Panc1 (cell line): ENCODE results near the gene NOP53. TPM values are rescaled to one million over a fixed set of nuclear protein-coding genes. Genes with fewer than 3 reads are reported as not detected.
"Not testable (repeated sequence)": the region's sequence is repeated elsewhere in the genome, so short reads cannot be mapped to it uniquely, and the experiment has no call there.

ENCODE experiments used
- ATAC-seq: fragments of 200-7000 bp; cut with Tn5 transposase; 2 replicates; pipeline ENCODE4 v1.9.1; 2020; ENCODE audit warnings: mild to moderate bottlenecking, moderate library complexity
- BruUV-seq: library from RNA; stranded (reverse); fragments of 400-500 nt; replicated peaks from 2 replicates; lab custom pipeline; 2021; lab: Mats Ljungman, UMichigan
- CTCF ChIA-PET: fragments of 300-600 bp; sonication (Branson Sonifier 250); formaldehyde crosslinking; loops from one replicate; lab custom pipeline; 2022; ENCODE audit warnings: antibody characterized with exemption; lab: Charles Lee
- POLR2A ChIA-PET: fragments of 300-600 bp; sonication (Branson Sonifier 250); formaldehyde crosslinking; loops from one replicate; lab custom pipeline; 2022; ENCODE audit warnings: antibody characterized with exemption; lab: Charles Lee
- DNase-seq: peaks from one replicate; pipeline ENCODE4 v3.0.0-alpha.2; 2010; ENCODE audit warnings: low read depth, low spot score
- H3K27ac ChIP-seq: 2 replicates; pipeline ENCODE4 v1.5.1; 2011; ENCODE audit warnings: mild to moderate bottlenecking, low read length, inconsistent platforms
- H3K27me3 ChIP-seq: fragments of 200-500 bp; sonication (Bioruptor generic); 2 replicates; pipeline ENCODE4 v1.6.0; 2014; ENCODE audit warnings: low read length, inconsistent platforms; ENCODE audit not compliant: control insufficient read depth, insufficient read depth
- H3K36me3 ChIP-seq: fragments of 200-500 bp; sonication (Bioruptor generic); 2 replicates; pipeline ENCODE4 v1.5.1; 2014; ENCODE audit warnings: inconsistent platforms, mild to moderate bottlenecking, low read length, moderate library complexity; ENCODE audit not compliant: control insufficient read depth, insufficient read depth
- H3K4me1 ChIP-seq: 2 replicates; pipeline ENCODE4 v1.5.1; 2011; ENCODE audit warnings: inconsistent platforms, mild to moderate bottlenecking, low read length, moderate library complexity; ENCODE audit not compliant: control insufficient read depth, insufficient read depth
- H3K4me3 ChIP-seq, 2 experiments: 2 replicates each; pipeline ENCODE4 v1.5.1; 2011 to 2012; ENCODE audit warnings: low read depth in 2 of 2, low read length in 2 of 2, mild to moderate bottlenecking in 2 of 2, inconsistent platforms in 1 of 2, moderate library complexity in 1 of 2
- H3K9me3 ChIP-seq: fragments of 200-500 bp; sonication (Bioruptor generic); 2 replicates; pipeline ENCODE4 v1.5.1; 2014; ENCODE audit warnings: low read depth, mild to moderate bottlenecking, inconsistent platforms, low read length, moderate library complexity; ENCODE audit not compliant: control insufficient read depth, insufficient read depth
- CTCF ChIP-seq: fragments of 450-650 bp; IDR thresholded peaks from 2 replicates; pipeline ENCODE4 v1.5.1; 2017; ENCODE audit warnings: mild to moderate bottlenecking
- POLR2AphosphoS5 ChIP-seq: IDR thresholded peaks from 2 replicates; pipeline ENCODE4 v1.6.1; 2012; ENCODE audit warnings: mild to moderate bottlenecking, low read depth, low read length, moderate library complexity
- REST ChIP-seq, 2 experiments: IDR thresholded peaks; 2 replicates each; pipeline ENCODE4 v1.6.1; 2011 to 2012; ENCODE audit warnings: low read depth in 2 of 2, control low read depth in 1 of 2, low read length in 1 of 2, mild to moderate bottlenecking in 1 of 2, moderate library complexity in 1 of 2; ENCODE audit not compliant: insufficient read depth in 1 of 2
- SIN3A ChIP-seq: IDR thresholded peaks from 2 replicates; pipeline ENCODE4 v1.6.1; 2012; ENCODE audit warnings: low read depth, mild to moderate bottlenecking, low read length, moderate library complexity, borderline replicate concordance; ENCODE audit not compliant: insufficient read depth
- TCF7L2 ChIP-seq: IDR thresholded peaks from 2 replicates; pipeline ENCODE4 v1.6.1; 2011; ENCODE audit warnings: mild to moderate bottlenecking, low read depth, low read length, inconsistent platforms
- in situ Hi-C: cut with HindIII; loops from 2 replicates; pipeline ENCODE4 v1.10.0; 2016; ENCODE audit warnings: low sequenced_read_pairs, low pct_unique_long_range_greater_than_20kb
- intact Hi-C: fragments of 100-400 bp; cut with micrococcal nuclease; formaldehyde crosslinking; loops from one replicate; pipeline ENCODE4 v1.10.0; 2022; ENCODE audit not compliant: unreplicated experiment
- total RNA-seq: library from RNA; stranded (reverse); gene quantifications from one replicate; pipeline ENCODE4 v1.2.1, GENCODE V29; 2021; ENCODE audit not compliant: unreplicated experiment

Gene NOP53
- total RNA-seq, 1 experiment from 2014 or later, result 64.3 TPM

GRCh38 chr19:47718415-47719046 is 26.8 kb upstream of the NOP53 start:
- H3K9me3 ChIP-seq, intact Hi-C loops, DNase-seq, POLR2A ChIA-PET, H3K36me3 ChIP-seq, BruUV-seq, H3K27me3 ChIP-seq, H3K4me3 ChIP-seq, in situ Hi-C loops, ATAC-seq, CTCF ChIA-PET: not testable (repeated sequence)
- Histone ChIP-seq H3K4me1 (peaks cover 12% of the 10 kb centered on the region), H3K27ac (peak overlapping the region; percentile 74)

- Histone ChIP-seq H3K27me3 (no peaks in the 10 kb centered on the region), H3K27ac (peak overlapping the region; percentile 74), H3K36me3 (no peaks in the 10 kb centered on the region), H3K9me3 (no peaks in the 10 kb centered on the region), H3K4me1 (peaks cover 12% of the 10 kb centered on the region), H3K4me3 (no peak overlapping the region)
- ATAC-seq (peak; percentile 71), DNase-seq (no peak)
- no TSS peak for BruUV-seq
- in situ Hi-C loops, result no loop called here
- ChIA-PET CTCF (no interaction called here), POLR2A (no interaction called here)
- intact Hi-C loops, result no loop called here
- no peak for TF ChIP-seq TCF7L2
- no peak for TF ChIP-seq REST (IDR thresholded peaks at IDR 0.05; ENCODE audit: insufficient read depth in 1 of 2, low read depth in 2 of 2, low read length in 1 of 2)
- no peak for TF ChIP-seq SIN3A
- no peak for TF ChIP-seq CTCF
- TF ChIP-seq POLR2AphosphoS5, result no peak
Measured at GRCh38 chr19:47719047-47719859, 26.1 kb upstream of the NOP53 start.
